CD4-positive, alpha-beta T cell treated with Interleukin-10 for 1 hour (primary cell): Measurements from ENCODE around the gene VPS13A.

Experiments
- DNase-seq: peaks from one replicate; pipeline ENCODE4 v3.0.0-alpha.2; 2020

VPS13A gene

GRCh38 chr9:77177143-77177893, at the start of gene VPS13A:
Gene VPS13A, plus strand, starts transcription at chr9:77177534. Its CDS starts 171 bp downstream, at chr9:77177705.
- DNase-seq, result peak; percentile 93

- no peak for DNase-seq
Measured at GRCh38 chr9:77128125-77128789, 49.1 kb upstream of the VPS13A start.

DNA sequence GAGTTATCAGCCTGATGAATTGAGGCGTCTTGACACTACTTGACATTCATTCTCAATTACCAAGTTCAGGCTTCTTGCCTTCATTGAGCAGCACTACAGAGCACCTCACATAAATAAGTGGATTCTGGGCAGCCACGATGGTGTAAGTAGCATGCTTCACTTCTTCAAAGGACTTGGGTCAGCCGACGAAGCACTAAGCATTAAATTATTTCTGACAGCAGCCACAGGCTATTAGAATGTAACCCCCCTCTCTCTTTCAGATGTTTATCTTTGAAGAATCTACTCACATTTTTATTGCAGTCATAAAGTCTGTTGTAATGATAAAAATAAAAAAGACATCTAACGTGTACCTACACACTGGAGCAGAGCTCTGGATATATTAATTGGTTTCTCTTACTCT, 45.9 kb upstream of the VPS13A start:
- no peak for DNase-seq

- no peak for DNase-seq
Measured at GRCh38 chr9:77133011-77133410, 44.3 kb upstream of the VPS13A start.

DNA sequence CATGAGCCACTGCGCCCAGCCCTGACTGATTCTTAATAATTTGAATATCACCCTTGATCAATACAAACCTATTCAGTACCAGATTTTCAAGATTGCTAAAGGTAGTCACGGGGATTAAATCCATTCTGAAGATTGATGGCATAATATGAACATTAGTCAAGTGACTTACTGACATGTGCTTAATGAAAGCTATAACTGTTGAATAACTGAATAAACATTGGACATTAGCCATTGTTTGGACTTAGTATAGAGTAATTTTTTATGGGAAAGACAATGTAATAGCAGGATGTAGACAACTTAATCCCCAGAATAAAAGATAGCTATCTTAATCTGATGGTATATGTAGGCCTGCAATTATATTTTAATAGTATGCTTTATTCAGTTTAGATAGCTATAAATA, 35.0 kb upstream of the VPS13A start:
- DNase-seq, result no peak

GRCh38 chr9:77149879-77150278, 27.5 kb upstream of the VPS13A start:
- DNase-seq, result no peak

DNA sequence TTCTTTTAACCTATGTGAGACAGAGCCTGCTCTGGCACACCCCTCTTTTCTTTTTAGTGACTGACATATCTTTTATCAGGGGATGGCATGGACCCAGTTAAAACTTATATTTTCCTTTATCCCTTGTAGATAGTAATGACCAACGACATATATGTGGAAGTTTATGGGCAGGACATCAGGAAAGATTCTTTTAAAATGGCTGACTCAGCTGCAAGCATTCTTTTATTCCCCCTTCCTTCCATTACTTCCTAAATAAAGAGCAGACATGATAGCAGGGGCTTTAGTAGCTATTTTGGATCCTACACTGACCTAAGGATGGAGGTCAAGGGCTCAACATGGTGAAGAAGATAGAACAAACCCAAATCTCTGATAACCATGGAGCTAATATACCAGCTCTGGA, 25.0 kb upstream of the VPS13A start:
- DNase-seq, result no peak

DNA sequence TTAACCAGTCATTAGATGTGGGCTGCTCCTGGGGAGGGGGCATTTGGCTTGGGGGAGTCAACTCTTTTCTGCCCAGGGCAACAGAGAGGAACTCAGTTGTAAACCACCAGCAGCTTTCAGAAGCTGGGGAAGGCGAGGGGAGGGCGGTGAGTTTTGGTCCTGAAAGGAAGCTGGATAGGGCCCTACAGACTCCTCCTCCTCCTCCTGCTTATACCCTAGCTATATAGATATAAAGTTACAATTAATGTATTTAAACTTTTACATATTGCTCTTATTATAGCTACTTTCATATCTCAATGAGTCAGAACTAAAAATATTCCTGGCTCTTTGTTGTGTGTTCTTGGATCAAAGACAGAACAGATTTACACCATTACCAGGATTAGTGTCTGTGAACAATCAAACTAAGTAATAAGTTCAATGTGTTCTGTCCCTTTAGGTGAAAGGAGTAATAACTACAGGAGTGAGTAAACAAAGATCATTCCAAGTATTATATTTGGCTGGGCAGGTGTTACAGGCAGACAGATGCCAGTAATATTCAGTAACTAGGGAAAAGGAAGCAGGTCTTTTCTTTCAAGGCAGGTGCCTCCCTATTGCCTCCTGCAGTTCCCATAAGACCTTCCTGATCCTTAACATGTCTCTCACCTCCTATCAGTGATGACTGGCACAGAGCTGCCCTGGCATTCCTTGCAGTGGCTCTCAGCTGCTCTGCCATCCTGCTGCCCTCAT, 20.5 kb upstream of the VPS13A start:
- DNase-seq, result no peak

GRCh38 chr9:77158772-77159513, 18.4 kb upstream of the VPS13A start:
- DNase-seq, result no peak

GRCh38 chr9:77161191-77161590, 16.1 kb upstream of the VPS13A start:
- DNase-seq, result no peak

GRCh38 chr9:77161966-77162365, 15.4 kb upstream of the VPS13A start:
- DNase-seq, result no peak

- no peak for DNase-seq
Measured at GRCh38 chr9:77162366-77162765, 15.0 kb upstream of the VPS13A start.

DNA sequence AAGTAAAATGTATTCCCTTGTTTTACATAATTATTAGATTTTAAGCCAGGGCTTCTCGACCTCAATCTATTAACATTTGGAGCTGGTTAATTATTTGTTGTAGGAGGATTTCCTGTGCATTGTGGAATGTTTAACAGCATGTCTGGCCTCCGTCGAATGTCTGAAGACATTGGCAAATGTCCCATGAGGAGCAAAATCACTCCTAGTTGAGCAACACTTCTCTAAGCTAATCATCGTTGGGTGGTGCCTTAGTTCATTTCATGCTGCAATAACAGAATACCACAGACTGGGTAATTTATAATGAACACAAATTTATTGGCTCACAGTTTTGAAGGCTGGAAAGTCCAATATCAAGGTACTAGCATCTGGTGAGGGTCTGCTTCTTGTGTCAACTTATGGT, 13.4 kb upstream of the VPS13A start:
- no peak for DNase-seq

DNA sequence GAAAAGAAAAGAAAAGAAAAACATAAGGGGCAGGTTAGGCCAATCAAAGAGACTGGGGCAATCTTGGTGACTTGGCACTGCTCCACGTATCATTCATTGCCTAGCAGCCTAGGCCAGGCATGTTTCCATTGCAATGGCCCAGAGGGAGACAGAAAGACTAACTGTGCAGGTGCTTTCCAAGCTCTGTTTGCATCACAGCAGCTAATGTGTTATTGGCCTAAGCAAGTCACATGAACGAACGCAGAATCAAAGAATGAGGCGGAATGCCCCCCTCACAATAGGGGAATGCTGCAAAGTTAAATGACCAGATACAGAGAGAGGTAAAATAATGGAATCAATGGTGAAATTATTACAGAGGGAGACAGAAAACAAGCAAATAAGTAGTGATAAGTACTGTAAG, 11.1 kb upstream of the VPS13A start:
- no peak for DNase-seq

- DNase-seq, result no peak
Measured at GRCh38 chr9:77170991-77171699, 6.2 kb upstream of the VPS13A start.

GRCh38 chr9:77175151-77175550, 2.2 kb upstream of the VPS13A start:
- no peak for DNase-seq

DNA sequence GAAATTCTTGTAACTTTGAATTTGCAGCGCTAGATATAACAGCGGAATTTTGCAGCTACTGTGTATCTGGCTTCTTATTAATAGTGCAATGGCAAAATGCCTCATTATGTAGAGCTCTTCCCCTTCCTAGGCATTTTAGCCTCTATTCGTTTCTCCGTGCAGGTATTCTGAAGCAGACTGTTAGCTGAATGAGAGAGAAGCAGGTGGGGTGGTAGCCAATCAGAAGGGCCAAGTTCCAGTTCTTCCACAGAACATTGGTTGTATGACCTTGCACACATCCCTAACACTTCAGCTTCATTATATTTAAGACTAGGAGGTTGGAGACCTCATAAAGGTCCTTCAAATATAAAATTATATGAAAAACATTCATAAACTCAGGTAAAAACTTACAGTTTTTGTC, 1.2 kb upstream of the VPS13A start:
- no peak for DNase-seq

- DNase-seq, result no peak
Measured at GRCh38 chr9:77176686-77177142, 620 bp upstream of the VPS13A start.

DNA sequence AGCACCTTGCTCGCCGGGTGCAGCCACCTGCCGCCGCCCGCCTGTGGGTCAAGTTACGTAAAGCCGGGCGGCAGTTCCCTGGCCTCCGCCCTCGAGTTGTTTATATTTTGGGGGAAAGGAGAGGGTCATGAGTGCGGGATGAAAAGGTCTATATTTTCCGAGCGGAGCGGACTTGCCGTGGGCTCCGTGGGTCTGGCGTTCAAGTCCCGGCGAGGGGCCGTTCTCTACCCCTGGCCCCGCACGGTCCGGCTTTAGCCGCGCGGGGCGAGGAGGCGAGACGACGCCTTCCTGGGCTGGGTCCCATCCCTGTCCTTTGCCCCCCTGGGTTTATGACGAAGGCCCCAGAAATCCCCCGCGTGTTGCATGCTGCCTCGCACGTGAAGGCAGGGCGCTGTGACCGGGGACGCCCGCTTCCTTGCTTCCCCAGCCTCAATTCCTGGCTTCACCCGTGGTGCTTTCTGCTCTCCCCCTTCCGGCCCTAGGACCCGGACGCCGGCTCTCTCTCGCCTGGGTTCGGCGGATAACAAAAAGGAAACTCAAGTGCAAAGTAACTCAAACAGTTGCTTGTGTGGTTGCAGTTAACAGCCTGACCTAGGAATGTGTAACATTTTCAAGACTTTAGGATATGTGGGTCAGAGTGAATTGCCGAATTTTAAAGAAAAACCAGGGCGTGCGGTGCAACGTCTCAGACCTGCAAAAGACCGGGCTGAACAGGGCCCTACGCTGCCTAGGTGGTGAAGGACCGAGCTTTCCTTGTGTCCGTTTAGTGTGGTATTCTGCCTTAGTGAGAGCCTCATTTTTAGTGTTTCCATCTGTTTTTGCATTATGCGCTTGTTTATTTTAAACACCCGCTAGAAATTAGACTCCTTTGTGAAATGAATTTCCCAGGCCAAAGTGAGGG, 810 bp downstream of the VPS13A start:
- peak; percentile 62 for DNase-seq

DNA sequence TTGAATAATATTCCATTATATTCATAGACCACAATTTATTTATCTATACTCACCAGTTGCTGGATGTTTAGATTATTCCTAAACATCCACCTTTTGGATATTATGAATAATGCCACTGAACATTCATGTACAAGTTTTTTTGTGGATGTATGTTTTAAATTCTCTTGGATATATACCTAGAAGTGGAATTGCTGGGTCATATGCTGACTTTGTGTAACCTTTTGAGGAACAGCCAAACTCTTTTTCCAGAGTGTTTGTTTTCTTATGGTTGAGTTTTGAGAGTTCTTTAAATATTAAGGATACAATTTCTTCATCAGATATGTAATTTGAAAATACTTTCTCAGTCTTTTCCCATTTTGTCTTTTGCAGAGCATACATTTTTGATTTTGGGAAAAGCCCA, 2.7 kb downstream of the VPS13A start:
- DNase-seq, result no peak

- DNase-seq, result no peak
Measured at GRCh38 chr9:77183581-77183980, 6.2 kb downstream of the VPS13A start.
